Activated naive CD8-positive, alpha-beta T cell treated with anti-CD3 and anti-CD28 coated beads, Interleukin-2, amount 50 U/mL, for 24 hours (primary cell): Measurements from ENCODE around the gene LYPD3.
"Not testable (repeated sequence)": the region's sequence is repeated elsewhere in the genome, so short reads cannot be mapped to it uniquely, and the experiment has no call there.

ENCODE experiments used
- ATAC-seq: fragments of 150-1000 bp; cut with Tn5 transposase; one replicate; pipeline ENCODE4 v1.10.0; 2021
- DNase-seq: peaks from one replicate; pipeline ENCODE4 v3.0.0; 2021
- H3K27ac Mint-ChIP-seq: one replicate; pipeline ENCODE4 v1.8.0; 2021; ENCODE audit warnings: mild to moderate bottlenecking, mixed read lengths
- H3K27me3 Mint-ChIP-seq: one replicate; pipeline ENCODE4 v1.8.0; 2021; ENCODE audit warnings: mixed read lengths
- H3K36me3 Mint-ChIP-seq: one replicate; pipeline ENCODE4 v1.8.0; 2021; ENCODE audit warnings: low read depth, mixed read lengths
- H3K4me1 Mint-ChIP-seq: one replicate; pipeline ENCODE4 v1.8.0; 2021; ENCODE audit warnings: mixed read lengths
- H3K4me3 Mint-ChIP-seq: one replicate; pipeline ENCODE4 v1.8.0; 2021; ENCODE audit warnings: mild to moderate bottlenecking, moderate library complexity, mixed read lengths
- H3K9me3 Mint-ChIP-seq: one replicate; pipeline ENCODE4 v1.8.0; 2021; ENCODE audit warnings: mixed read lengths

LYPD3 gene

DNA sequence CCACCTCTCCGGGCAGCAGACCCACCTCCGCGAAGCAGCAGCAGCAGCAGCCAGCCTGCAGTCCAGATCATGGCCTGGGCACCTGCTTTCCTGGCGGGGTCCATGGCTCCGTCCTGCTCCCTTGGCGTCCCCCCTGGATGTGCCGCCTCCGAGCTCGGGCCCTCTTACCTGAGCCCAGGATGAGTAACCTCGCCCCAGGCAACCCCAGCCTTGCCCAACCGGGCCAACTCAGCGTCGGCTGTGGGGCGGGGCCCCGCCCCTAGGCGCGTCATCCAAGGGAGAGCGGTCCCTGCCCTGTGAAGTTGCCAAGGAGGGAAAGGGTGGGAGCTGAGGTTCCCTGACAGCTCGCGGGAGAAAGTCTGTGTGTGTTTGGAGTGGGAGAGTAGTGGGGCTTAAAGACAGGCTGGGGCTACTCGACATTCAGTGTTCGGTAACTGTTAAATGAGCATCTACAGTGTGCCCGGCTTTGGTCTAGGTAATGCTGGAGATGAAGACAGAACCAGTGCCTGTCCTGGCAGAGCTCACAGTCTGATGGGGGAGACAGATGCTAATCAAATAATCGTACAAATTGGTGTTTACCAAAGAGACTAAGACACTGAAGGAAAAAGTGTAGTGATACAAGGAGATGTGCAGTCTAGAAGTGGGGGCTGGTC, at the start of gene LYPD3:
TSS of gene LYPD3 (minus strand) at position 141 of the 653 bp plus-strand sequence. CDS start at position 104, 37 bp downstream.
- Mint-ChIP-seq H3K27me3 (no peaks in the 10 kb centered on the region), H3K4me3 (peak within 1 kb of the TSS; percentile 86), H3K9me3 (no peaks in the 10 kb centered on the region), H3K27ac (peak within 1 kb of the TSS; percentile 93), H3K36me3 (peaks cover 3% of the 10 kb centered on the region), H3K4me1 (peaks cover 63% of the 10 kb centered on the region)
- DNase-seq: no peak
- no peak for ATAC-seq

DNA sequence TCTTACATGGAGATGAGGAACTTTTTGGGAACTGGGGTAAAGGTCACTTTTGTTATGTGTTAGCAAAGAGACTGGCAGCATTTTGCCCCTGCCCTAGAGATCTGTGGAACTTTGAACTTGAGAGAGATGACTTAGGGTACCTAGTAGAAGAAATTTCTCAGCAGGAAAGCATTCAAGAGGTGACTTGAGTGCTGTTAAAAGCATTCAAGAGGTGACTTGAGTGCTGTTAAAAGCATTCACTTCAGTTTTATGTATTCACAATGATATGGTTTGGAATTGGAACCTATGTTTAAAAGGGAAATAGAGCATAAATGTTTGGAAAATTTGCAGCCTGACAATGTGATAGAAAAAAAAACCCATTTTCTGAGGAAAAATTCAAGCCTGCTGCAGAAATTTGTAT, 47.0 kb upstream of the LYPD3 start:
- ATAC-seq, H3K4me3 Mint-ChIP-seq, H3K27ac Mint-ChIP-seq, DNase-seq, H3K9me3 Mint-ChIP-seq, H3K4me1 Mint-ChIP-seq, H3K27me3 Mint-ChIP-seq: not testable (repeated sequence)
- peaks cover 15% of the 10 kb centered on the region for H3K36me3 Mint-ChIP-seq

DNA sequence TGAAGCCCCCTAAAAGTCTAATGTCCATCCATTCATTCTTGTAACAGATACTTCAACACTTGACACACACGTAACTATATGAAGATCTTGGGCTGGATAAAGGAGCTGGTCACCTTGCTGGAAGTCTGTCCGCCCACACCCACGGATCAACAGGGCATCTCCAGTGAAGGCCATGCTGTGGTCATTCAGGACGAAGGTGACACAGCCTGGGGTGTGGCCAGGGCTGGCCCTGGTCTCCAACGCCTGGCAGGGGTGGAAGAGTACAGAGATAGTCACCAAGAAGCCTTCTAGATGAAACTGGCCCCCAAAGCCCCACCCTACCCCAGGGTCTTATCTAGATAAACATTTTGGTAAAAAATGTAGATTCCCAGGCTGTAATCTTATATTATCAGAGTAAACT, 45.9 kb upstream of the LYPD3 start:
- no peaks in the 10 kb centered on the region for H3K9me3 Mint-ChIP-seq
- DNase-seq (no peak), ATAC-seq (no peak)
- H3K36me3 Mint-ChIP-seq: peaks cover 15% of the 10 kb centered on the region
- H3K4me1 Mint-ChIP-seq: peaks cover 4% of the 10 kb centered on the region
- no peak overlapping the region for H3K4me3 Mint-ChIP-seq
- H3K27me3 Mint-ChIP-seq: no peaks in the 10 kb centered on the region
- no peak overlapping the region for H3K27ac Mint-ChIP-seq

DNA sequence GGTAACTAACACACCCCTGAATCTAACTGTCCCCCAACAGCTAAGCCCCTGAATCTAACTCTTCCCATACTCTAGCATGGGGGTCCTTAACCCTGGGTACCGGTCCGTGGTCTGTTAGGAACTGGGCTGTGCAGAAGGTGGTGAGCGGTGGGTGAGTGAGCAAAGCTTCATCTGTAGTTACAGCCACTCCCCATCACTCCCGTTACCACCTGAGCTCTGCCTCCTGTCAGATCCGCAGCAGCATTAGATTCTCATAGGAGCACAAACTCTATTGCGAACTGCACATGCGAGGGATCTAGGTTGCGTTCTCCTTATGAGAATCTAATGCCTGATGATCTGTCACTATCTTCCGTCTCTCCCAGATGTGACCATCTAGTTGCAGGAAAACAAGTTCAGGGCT, 45.3 kb upstream of the LYPD3 start:
- no peak overlapping the region for H3K4me3 Mint-ChIP-seq
- no peaks in the 10 kb centered on the region for H3K9me3 Mint-ChIP-seq
- no peak for ATAC-seq
- H3K36me3 Mint-ChIP-seq: peaks cover 16% of the 10 kb centered on the region
- peaks cover 1% of the 10 kb centered on the region for H3K4me1 Mint-ChIP-seq
- DNase-seq: no peak
- H3K27ac Mint-ChIP-seq: no peak overlapping the region
- H3K27me3 Mint-ChIP-seq: no peaks in the 10 kb centered on the region

DNA sequence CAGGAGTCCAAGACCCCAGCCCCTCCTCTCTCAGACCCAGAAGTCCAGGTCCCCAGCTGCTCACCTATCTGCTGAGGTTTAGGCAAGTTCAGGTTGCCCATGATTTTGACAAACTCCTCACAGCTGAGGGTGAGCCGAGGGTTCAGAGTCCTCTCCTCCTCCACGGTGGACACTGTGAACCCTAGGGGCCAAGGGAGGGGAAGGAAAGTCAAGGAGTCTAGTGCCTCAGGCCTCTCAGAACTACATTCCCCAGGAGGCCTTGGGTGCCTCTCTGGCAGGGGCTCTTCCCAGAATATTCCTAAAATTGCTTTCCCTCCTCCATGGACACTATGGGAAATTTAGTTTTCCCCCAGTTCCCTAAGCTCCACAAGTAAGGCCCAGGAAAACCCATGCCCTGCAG, 42.5 kb upstream of the LYPD3 start:
- peaks cover 14% of the 10 kb centered on the region for H3K36me3 Mint-ChIP-seq
- peaks cover 17% of the 10 kb centered on the region for H3K4me1 Mint-ChIP-seq
- ATAC-seq: no peak
- H3K27ac Mint-ChIP-seq: no peak overlapping the region
- H3K9me3 Mint-ChIP-seq: no peaks in the 10 kb centered on the region
- no peaks in the 10 kb centered on the region for H3K27me3 Mint-ChIP-seq
- DNase-seq: no peak
- no peak overlapping the region for H3K4me3 Mint-ChIP-seq

DNA sequence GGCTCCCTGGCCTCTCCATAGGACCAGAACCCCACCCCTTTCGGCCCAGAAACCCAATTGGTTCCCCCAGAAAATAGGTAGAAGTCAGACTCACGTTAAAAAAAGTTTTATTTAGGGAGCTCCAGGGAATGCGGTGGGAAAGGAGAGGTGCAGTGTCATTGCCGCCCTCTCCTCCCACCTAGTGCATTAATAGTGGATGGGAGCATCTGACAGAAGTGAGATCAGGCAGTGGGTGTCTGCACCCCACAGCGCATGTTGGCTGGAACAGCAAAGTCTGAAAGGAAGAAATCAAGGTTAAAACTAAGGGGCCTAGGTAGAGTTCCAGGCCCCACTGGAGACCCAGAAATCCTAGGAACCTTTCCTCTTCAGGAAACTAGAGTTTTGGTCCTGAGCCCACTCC, 41.2 kb upstream of the LYPD3 start:
- Mint-ChIP-seq H3K9me3 (no peaks in the 10 kb centered on the region), H3K27me3 (no peaks in the 10 kb centered on the region), H3K36me3 (peaks cover 17% of the 10 kb centered on the region), H3K4me1 (peaks cover 23% of the 10 kb centered on the region), H3K27ac (no peak overlapping the region), H3K4me3 (no peak overlapping the region)
- ATAC-seq (no peak), DNase-seq (no peak)

DNA sequence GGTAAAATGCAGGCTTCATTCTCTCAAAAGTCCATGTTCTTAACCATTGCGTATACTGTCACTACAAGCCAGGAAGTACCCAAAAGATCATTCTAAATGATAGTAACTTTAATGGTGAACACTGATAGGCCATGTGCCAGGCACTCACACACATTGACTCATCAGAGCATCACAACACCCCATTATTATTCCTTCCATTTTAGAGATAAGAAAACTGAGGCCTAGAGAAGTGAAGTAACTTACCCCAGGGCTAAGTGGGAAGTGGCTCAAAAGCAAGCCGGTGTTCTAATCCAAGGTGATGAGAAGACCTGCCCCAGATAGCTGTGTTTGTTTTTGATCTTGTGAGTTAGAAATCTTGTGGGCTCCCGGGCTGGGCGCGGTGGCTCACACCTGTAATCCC, 40.5 kb upstream of the LYPD3 start:
- Mint-ChIP-seq H3K4me3 (no peak overlapping the region), H3K9me3 (no peaks in the 10 kb centered on the region), H3K27ac (peak overlapping the region; percentile 48), H3K4me1 (peaks cover 24% of the 10 kb centered on the region), H3K27me3 (no peaks in the 10 kb centered on the region), H3K36me3 (peaks cover 13% of the 10 kb centered on the region)
- DNase-seq: no peak
- ATAC-seq: no peak

DNA sequence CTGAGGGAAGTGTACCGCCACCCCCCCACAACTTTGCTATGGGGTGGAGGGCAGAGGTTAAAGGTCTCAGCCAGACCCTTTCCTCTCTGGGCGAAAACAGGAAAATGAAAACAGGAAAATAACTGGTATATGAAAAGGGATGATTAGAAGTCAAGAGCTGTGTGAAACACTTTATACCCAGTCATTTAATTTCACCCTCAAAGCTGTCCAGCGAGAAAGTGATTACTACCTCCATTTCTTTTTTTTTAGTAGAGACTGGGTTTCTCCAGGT, 39.7 kb upstream of the LYPD3 start:
- H3K9me3 Mint-ChIP-seq: no peaks in the 10 kb centered on the region
- no peaks in the 10 kb centered on the region for H3K27me3 Mint-ChIP-seq
- peak overlapping the region; percentile 5 for H3K4me3 Mint-ChIP-seq
- H3K36me3 Mint-ChIP-seq: peaks cover 11% of the 10 kb centered on the region
- ATAC-seq (no peak), DNase-seq (no peak)
- H3K4me1 Mint-ChIP-seq: peaks cover 24% of the 10 kb centered on the region
- no peak overlapping the region for H3K27ac Mint-ChIP-seq

DNA sequence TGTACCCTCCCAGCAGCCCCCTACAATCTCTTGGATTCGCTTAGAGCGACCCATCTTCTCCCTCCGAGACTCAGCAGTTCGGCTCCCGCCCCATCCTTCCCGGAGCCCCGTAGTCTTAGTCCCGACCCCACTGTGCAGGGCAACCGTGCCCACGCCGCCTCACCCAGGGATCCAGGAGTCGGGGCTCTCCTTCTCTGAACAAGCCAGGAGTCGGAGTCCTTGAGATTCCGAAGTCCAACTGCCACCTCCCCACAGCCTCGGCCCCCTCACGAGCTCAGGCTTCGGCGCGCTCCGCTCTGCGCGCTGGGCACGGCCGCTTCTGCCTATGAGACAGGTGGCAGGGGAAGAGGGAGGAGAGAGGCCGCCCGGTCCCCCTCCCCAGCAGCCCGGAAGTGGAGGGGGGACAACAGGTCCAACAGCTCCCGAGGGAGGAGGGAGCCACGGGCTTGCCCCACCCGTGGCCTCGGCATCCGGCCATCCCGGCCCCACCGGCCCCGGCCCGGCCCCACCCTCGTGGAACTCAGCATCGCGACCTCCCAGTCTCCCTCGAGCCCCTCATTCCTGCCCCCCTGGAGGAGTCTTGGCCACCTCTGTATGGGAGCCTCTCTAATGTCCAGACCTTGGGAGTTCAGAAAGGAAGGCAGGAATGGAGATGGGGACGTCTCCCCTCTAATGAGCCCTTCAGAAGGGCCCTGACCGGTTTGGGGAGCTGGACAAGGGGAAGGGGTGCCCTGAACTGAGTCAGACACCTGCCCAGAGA, 39.2 kb upstream of the LYPD3 start, which contains the start of gene PHLDB3:
TSS of gene PHLDB3 (minus strand) at position 321 of the 760 bp plus-strand sequence. CDS start 628 bp downstream, outside the sequence.
- peak; percentile 50 for ATAC-seq

DNA sequence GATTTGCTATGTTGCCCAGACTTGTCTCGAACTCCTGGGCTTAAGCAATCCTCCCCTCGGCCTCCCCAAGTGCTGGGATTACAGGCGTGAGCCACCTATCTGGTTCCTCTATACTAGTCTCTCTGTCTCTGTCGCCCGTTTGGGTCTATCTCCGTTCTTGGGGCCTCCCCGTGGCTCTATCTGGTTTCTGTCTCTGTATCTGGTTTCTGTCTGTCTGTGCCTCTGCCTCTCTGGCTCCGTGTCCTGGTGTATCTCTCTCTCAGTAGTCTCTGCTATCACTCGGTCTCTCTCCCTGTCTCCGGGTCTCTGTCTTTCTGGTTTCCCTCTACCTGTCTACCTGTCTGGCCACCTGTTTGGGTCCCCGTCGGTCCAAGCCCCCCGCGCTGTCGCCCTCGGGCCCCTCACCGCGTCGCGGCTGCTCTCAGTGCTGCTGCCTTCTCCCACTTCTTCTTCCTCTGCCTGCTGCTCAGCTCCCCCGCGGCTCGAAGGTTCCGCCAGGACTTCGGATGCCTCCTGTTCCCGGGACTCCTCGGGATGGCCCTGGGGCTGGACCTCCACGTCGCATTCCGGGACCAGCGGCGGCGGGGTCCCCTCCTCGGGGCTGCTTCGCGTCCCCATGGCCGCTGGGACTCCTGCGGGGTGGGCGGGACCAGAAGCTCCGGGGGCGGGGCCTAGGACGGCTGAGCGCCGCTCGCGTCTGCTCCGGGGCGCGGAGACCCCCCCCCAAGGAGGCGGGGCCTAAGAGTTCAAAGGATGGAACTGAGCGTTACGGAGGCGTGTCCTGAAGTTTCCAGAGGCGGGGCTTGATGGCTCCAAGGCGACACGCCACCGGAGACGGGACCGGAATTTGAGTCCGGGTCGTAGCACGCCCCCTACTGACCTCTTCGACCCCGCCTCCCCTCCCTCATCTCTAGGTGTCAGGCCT, 38.4 kb upstream of the LYPD3 start:
- no peaks in the 10 kb centered on the region for H3K9me3 Mint-ChIP-seq
- peak overlapping the region; percentile 91 for H3K4me3 Mint-ChIP-seq
- peak; percentile 99 for DNase-seq
- H3K27ac Mint-ChIP-seq: peak overlapping the region; percentile 93
- ATAC-seq: peak; percentile 88
- H3K36me3 Mint-ChIP-seq: peaks cover 9% of the 10 kb centered on the region
- H3K27me3 Mint-ChIP-seq: no peaks in the 10 kb centered on the region
- peaks cover 24% of the 10 kb centered on the region for H3K4me1 Mint-ChIP-seq

More for the DNA sequence above, 39.2 kb upstream of the LYPD3 start, which contains the start of gene PHLDB3:
- H3K4me3 Mint-ChIP-seq: peak within 1 kb of the TSS; percentile 91
- H3K36me3 Mint-ChIP-seq: peaks cover 11% of the 10 kb centered on the region
- peaks cover 24% of the 10 kb centered on the region for H3K4me1 Mint-ChIP-seq
- H3K27ac Mint-ChIP-seq: peak within 1 kb of the TSS; percentile 93
- no peaks in the 10 kb centered on the region for H3K27me3 Mint-ChIP-seq
- peak; percentile 55 for DNase-seq
- H3K9me3 Mint-ChIP-seq: no peaks in the 10 kb centered on the region

DNA sequence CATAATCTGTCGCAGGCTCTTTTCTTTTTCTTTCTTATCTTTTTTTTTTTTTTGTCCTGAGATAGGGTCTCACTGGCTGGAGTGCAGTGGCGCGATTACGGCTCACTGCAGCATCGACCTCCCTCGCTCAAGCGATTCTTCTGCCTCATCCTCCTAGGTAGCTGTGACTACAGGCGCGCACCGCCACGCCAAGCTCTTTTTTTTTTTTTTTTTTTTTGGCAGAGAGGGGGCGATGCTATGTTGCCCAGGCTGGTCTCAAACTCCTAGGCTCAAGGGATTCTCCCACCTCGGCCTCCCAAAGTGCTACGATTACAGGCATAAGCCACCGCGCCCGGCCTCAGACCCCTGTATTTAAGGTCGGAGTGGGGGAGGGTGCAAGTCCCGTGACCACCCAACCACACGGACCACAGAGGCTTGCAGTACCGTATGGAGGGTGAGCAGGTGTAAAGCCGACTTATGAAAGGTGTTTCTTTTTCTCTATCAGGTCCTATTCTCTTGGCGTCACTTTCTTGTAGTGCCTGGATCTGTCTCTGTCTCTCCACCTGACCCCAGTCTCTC, 37.1 kb upstream of the LYPD3 start:
- H3K27ac Mint-ChIP-seq: no peak overlapping the region

DNA sequence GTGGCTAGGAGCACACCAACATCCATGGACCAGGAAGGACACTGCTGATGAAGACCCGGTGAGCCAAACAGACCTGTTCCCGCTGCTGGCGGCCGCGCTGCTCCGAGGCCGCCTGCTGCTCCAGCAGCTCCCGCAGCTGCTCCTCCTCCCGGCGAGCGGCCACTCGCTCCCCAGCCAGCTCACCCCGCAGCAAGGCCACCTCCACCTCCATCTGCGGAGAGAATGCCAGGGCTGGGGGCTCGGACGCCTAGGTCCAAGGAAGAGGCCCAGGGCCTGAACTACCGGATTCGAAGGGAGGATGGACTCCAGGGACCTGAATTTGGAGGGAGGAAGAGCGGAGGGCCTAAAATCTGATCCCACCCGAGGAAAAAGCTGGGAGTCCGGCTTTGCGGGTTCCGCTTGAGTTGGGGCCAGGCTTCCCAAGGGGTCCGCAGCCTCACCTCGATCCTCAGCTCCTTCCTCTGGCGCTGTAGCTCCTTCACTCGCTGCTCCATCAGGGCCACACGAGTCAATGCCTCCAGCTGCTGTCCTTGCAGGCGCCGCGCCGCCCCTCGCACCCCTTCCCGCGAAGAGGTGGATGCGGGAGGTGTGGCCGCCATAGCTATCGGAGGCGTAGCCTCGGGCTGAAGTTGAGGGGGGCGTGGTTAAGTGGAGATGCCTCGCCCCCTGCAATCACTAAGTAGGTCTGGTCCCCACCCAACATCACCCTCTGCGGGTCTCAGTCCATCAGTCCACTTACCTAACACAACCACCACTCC, 36.4 kb upstream of the LYPD3 start:
- H3K27me3 Mint-ChIP-seq: no peaks in the 10 kb centered on the region
- peaks cover 5% of the 10 kb centered on the region for H3K36me3 Mint-ChIP-seq
- no peaks in the 10 kb centered on the region for H3K9me3 Mint-ChIP-seq
- DNase-seq: no peak
- H3K27ac Mint-ChIP-seq: no peak overlapping the region
- ATAC-seq: no peak
- peaks cover 24% of the 10 kb centered on the region for H3K4me1 Mint-ChIP-seq
- H3K4me3 Mint-ChIP-seq: no peak overlapping the region

More for the DNA sequence above, 37.1 kb upstream of the LYPD3 start:
- Mint-ChIP-seq H3K4me1 (peaks cover 24% of the 10 kb centered on the region), H3K27me3 (no peaks in the 10 kb centered on the region), H3K4me3 (peak overlapping the region; percentile 91), H3K9me3 (no peaks in the 10 kb centered on the region), H3K36me3 (peaks cover 5% of the 10 kb centered on the region)
- DNase-seq: no peak
- no peak for ATAC-seq

DNA sequence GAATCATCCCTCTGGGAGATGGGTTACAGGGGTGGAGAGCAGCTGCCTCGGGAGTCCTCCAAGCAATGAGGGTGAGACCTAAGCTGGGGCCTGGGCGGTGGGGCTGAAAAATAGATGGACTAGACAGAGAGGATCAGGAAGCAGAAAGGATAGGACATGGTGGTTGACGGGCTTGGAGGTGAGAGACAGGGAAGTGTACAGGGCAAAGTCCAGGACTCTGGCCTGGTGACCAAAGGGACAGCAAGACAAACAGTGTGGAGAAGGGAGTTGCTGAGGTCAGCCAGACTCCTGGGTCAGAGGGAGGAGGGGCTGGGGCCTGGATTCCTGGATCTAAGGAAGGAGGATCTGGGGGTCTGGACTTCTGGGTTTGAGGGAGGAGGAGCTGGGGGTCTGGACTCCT, 33.6 kb upstream of the LYPD3 start:
- no peaks in the 10 kb centered on the region for H3K27me3 Mint-ChIP-seq
- peaks cover 6% of the 10 kb centered on the region for H3K36me3 Mint-ChIP-seq
- ATAC-seq (no peak), DNase-seq (no peak)
- H3K4me3 Mint-ChIP-seq: no peak overlapping the region
- no peaks in the 10 kb centered on the region for H3K9me3 Mint-ChIP-seq
- H3K27ac Mint-ChIP-seq: no peak overlapping the region
- peaks cover 16% of the 10 kb centered on the region for H3K4me1 Mint-ChIP-seq
